T-cell (primary cell): Measurements from ENCODE around the gene MSANTD7. TPM values are rescaled to one million over a fixed set of nuclear protein-coding genes. Genes with fewer than 3 reads are reported as not detected.
A peak's percentile ranks its signal among the peaks of the same experiment; 100 is the strongest.

ENCODE experiments used
- ATAC-seq, 4 experiments: fragments of 200-7000 bp in 3 of 4; fragments of 150-1000 bp in 1 of 4; cut with Tn5 transposase; replicated peaks in 1 of 4; 1 replicate in 3 of 4; 2 replicates in 1 of 4; pipeline ENCODE4 v1.10.0; 2021; ENCODE audit warnings: moderate library complexity in 3 of 4, mild to moderate bottlenecking in 2 of 4, moderate number of reproducible peaks in 1 of 4
- CTCF ChIA-PET, 2 donors: fragments of 300-600 bp; sonication (Branson Sonifier 250); formaldehyde crosslinking; loops; one replicate each; lab custom pipeline; 2022; ENCODE audit warnings: antibody characterized with exemption in 2 of 2; lab: Charles Lee
- POLR2A ChIA-PET, 2 donors: fragments of 300-600 bp; sonication (Branson Sonifier 250); formaldehyde crosslinking; loops; one replicate each; lab custom pipeline; 2022; ENCODE audit warnings: antibody characterized with exemption in 2 of 2; lab: Charles Lee
- DNase-seq, 35 experiments: peaks; one replicate each; pipeline versions ENCODE4 v3.0.0 to v3.0.0-alpha.2; 2013 to 2023
- H3K27ac ChIP-seq: one replicate; pipeline ENCODE4 v1.5.1; 2013; ENCODE audit warnings: low read length
- H3K27me3 ChIP-seq, 2 experiments: replicated peaks in 1 of 2; 1 replicate in 1 of 2; 2 replicates in 1 of 2; pipeline versions ENCODE4 v1.6.1 to v1.7.0; 2013; ENCODE audit warnings: low read length in 1 of 2, mixed read lengths in 1 of 2; ENCODE audit not compliant: control insufficient read depth in 2 of 2, insufficient read depth in 2 of 2; ENCODE audit errors: extremely low read depth in 1 of 2
- H3K36me3 ChIP-seq, 2 donors: 1 replicate in 1 of 2; 2 replicates in 1 of 2; pipeline versions ENCODE4 v1.6.1 to v1.7.0; 2013; ENCODE audit warnings: low read length in 1 of 2; ENCODE audit not compliant: control insufficient read depth in 2 of 2, insufficient read depth in 1 of 2; ENCODE audit errors: extremely low read depth in 1 of 2
- H3K4me1 ChIP-seq, 2 experiments: 1 replicate in 1 of 2; 2 replicates in 1 of 2; pipeline versions ENCODE4 v1.6.1 to v1.7.0; 2013; ENCODE audit warnings: low read length in 2 of 2, mixed read lengths in 1 of 2; ENCODE audit not compliant: insufficient read depth in 2 of 2, control insufficient read depth in 1 of 2; ENCODE audit errors: extremely low read depth in 1 of 2
- H3K4me3 ChIP-seq, 2 donors: 1 replicate in 1 of 2; 2 replicates in 1 of 2; pipeline versions ENCODE4 v1.5.1 to v1.7.0; 2013; ENCODE audit warnings: mild to moderate bottlenecking in 2 of 2, low read length in 1 of 2, moderate library complexity in 1 of 2; ENCODE audit not compliant: control insufficient read depth in 1 of 2; ENCODE audit errors: extremely low read depth in 1 of 2
- H3K9me3 ChIP-seq: 2 replicates; pipeline ENCODE4 v1.7.0; 2013
- H3K27ac Mint-ChIP-seq, 2 donors: one replicate each; pipeline ENCODE4 v1.8.0; 2020 to 2021; ENCODE audit warnings: mild to moderate bottlenecking in 2 of 2, mixed read lengths in 2 of 2
- H3K27me3 Mint-ChIP-seq, 2 donors: one replicate each; pipeline ENCODE4 v1.8.0; 2021 to 2022; ENCODE audit warnings: mixed read lengths in 2 of 2
- H3K36me3 Mint-ChIP-seq: one replicate; pipeline ENCODE4 v1.8.0; 2021; ENCODE audit warnings: mixed read lengths
- H3K4me1 Mint-ChIP-seq, 3 donors: one replicate each; pipeline ENCODE4 v1.8.0; 2020 to 2022; ENCODE audit warnings: mixed read lengths in 3 of 3, mild to moderate bottlenecking in 1 of 3
- H3K4me3 Mint-ChIP-seq, 3 donors: one replicate each; pipeline ENCODE4 v1.8.0; 2020 to 2022; ENCODE audit warnings: mild to moderate bottlenecking in 3 of 3, mixed read lengths in 3 of 3, moderate library complexity in 3 of 3
- H3K9me3 Mint-ChIP-seq, 3 donors: one replicate each; pipeline ENCODE4 v1.8.0; 2020 to 2022; ENCODE audit warnings: mixed read lengths in 3 of 3
- WGBS: methylation state at CpG from one replicate; pipeline ENCODE4 v1.1.5; 2013; ENCODE audit warnings: missing lambda C conversion rate; ENCODE audit not compliant: insufficient coverage; 5-methylcytosine and 5-hydroxymethylcytosine counted together
- total RNA-seq, 35 experiments: library from RNA in 6 of 35; stranded (reverse) in 6 of 35; fragments of 120-200 nt in 1 of 35; gene quantifications; one replicate each; pipeline versions ENCODE4 v1.2.1 to v1.2.4 and lab custom pipeline; 2013 to 2026

Gene MSANTD7
- total RNA-seq (10 to 100 TPM; 11.7 to 31.5 (median 14.9) TPM), total RNA-seq (lab: John Stamatoyannopoulos, UW) (22.9 to 60.1 (median 42.3) reads per million in 29 experiments)
- total RNA-seq (2013): 19.2 TPM

- peak within 1 kb of the TSS; percentile 92 for H3K27ac ChIP-seq
- H3K4me1 ChIP-seq: peaks cover 11 to 26% of the 10 kb centered on the region in 2 experiments
- DNase-seq: peak; percentile 97 to 100 (median 99)
- H3K36me3 ChIP-seq: peaks cover 0 to 18% of the 10 kb centered on the region in 2 donors
- CTCF ChIA-PET: interaction anchor here (0.5 to 2.2 kb wide), 22 partner anchors 9 to 1536 kb away, joined by 3 to 13 read pairs (median 4); partner anchors contain the start of gene SUV39H2 (in 1 of the 2)
- POLR2A ChIA-PET: interaction anchor here (0.5 to 2.2 kb wide), 27 partner anchors 9 to 906 kb away, joined by 3 to 14 read pairs (median 4); partner anchors contain the start of genes MEIG1 (in 1 of the 2), RPP38 (in 1 of the 2) and SUV39H2 (in 1 of the 2)
- peaks cover 27 to 35% (median 33%) of the 10 kb centered on the region in 3 donors for H3K4me1 Mint-ChIP-seq
- H3K9me3 ChIP-seq: no peaks in the 10 kb centered on the region
- peaks cover 22% of the 10 kb centered on the region for H3K36me3 Mint-ChIP-seq
- H3K9me3 Mint-ChIP-seq: no peaks in the 10 kb centered on the region
- H3K4me3 ChIP-seq: peak within 1 kb of the TSS; percentile 97 to 100
- H3K27me3 ChIP-seq: no peaks in the 10 kb centered on the region
- H3K27me3 Mint-ChIP-seq: no peaks in the 10 kb centered on the region
- peak; percentile 93 to 96 (median 95) for ATAC-seq
- peak within 1 kb of the TSS; percentile 88 to 97 (median 92) for H3K4me3 Mint-ChIP-seq
- peak within 1 kb of the TSS; percentile 95 to 96 for H3K27ac Mint-ChIP-seq
- WGBS: under 1% methylated on average over 72 of the region's 72 CpGs
Measured at GRCh38 chr10:14837757-14838581, at the start of gene MSANTD7, which contains the start of the genes CDNF and HSPA14. TSS of gene MSANTD7 (plus strand) at chr10:14838306. CDS start at chr10:14842285, 3,979 bp downstream. TSS of gene CDNF (minus strand) at chr10:14838037. CDS start at chr10:14837946, 91 bp downstream. TSS of gene HSPA14 (plus strand) at chr10:14838306. CDS start at chr10:14838403, 97 bp downstream.

- Mint-ChIP-seq H3K9me3 (no peaks in the 10 kb centered on the region), H3K27ac (no peak overlapping the region), H3K4me1 (peaks cover 0 to 3% (median 0%) of the 10 kb centered on the region in 3 donors), H3K4me3 (no peak overlapping the region), H3K27me3 (no peaks in the 10 kb centered on the region), H3K36me3 (no peaks in the 10 kb centered on the region)
- no peak overlapping the region for H3K27ac ChIP-seq
- WGBS: no CpG with 5 or more reads among the region's 5 CpGs
- H3K27me3 ChIP-seq: no peaks in the 10 kb centered on the region
- H3K4me3 ChIP-seq: no peak overlapping the region
- no peaks in the 10 kb centered on the region for H3K4me1 ChIP-seq
- DNase-seq: no peak
- H3K36me3 ChIP-seq: no peaks in the 10 kb centered on the region
- POLR2A ChIA-PET: interaction anchor here in 1 of 2 donors (0.7 kb wide), 1 partner anchor 30 kb away, joined by 3 read pairs; no protein-coding TSS in a partner anchor
- CTCF ChIA-PET: no interaction called here
- H3K9me3 ChIP-seq: no peaks in the 10 kb centered on the region
- ATAC-seq: no peak
Measured at GRCh38 chr10:14798636-14799035, 39.5 kb upstream of the MSANTD7 start.

GRCh38 chr10:14800397-14800796, 37.7 kb upstream of the MSANTD7 start:
- ChIA-PET POLR2A (no interaction called here), CTCF (no interaction called here)
- Mint-ChIP-seq H3K4me1 (peaks cover 0 to 3% (median 0%) of the 10 kb centered on the region in 3 donors), H3K27ac (no peak overlapping the region), H3K9me3 (no peaks in the 10 kb centered on the region), H3K36me3 (no peaks in the 10 kb centered on the region), H3K27me3 (no peaks in the 10 kb centered on the region), H3K4me3 (no peak overlapping the region)
- no CpG with 5 or more reads among the region's 1 CpG for WGBS
- DNase-seq: no peak
- no peak for ATAC-seq
- Histone ChIP-seq H3K36me3 (no peaks in the 10 kb centered on the region), H3K27ac (no peak overlapping the region), H3K9me3 (no peaks in the 10 kb centered on the region), H3K27me3 (no peaks in the 10 kb centered on the region), H3K4me3 (no peak overlapping the region), H3K4me1 (no peaks in the 10 kb centered on the region)

- Histone ChIP-seq H3K36me3 (no peaks in the 10 kb centered on the region), H3K4me1 (no peaks in the 10 kb centered on the region), H3K27me3 (no peaks in the 10 kb centered on the region), H3K27ac (no peak overlapping the region), H3K9me3 (no peaks in the 10 kb centered on the region), H3K4me3 (no peak overlapping the region)
- H3K4me1 Mint-ChIP-seq: peaks cover 0 to 3% (median 0%) of the 10 kb centered on the region in 3 donors
- ChIA-PET POLR2A (interaction anchor here (0.5 to 0.7 kb wide), 2 partner anchors 170 to 1185 kb away, joined by 3 to 6 read pairs; no protein-coding TSS in a partner anchor), CTCF (no interaction called here)
- no peaks in the 10 kb centered on the region for H3K36me3 Mint-ChIP-seq
- no peaks in the 10 kb centered on the region for H3K27me3 Mint-ChIP-seq
- H3K4me3 Mint-ChIP-seq: no peak overlapping the region
- H3K27ac Mint-ChIP-seq: no peak overlapping the region
- 88% methylated on average over 5 of the region's 5 CpGs for WGBS
- ATAC-seq: no peak
- no peaks in the 10 kb centered on the region for H3K9me3 Mint-ChIP-seq
- no peak for DNase-seq
Measured at GRCh38 chr10:14801723-14802122, 36.4 kb upstream of the MSANTD7 start.

GRCh38 chr10:14803827-14804226, 34.3 kb upstream of the MSANTD7 start:
- no peaks in the 10 kb centered on the region for H3K27me3 Mint-ChIP-seq
- no peaks in the 10 kb centered on the region for H3K4me1 ChIP-seq
- no peaks in the 10 kb centered on the region for H3K27me3 ChIP-seq
- no peak for ATAC-seq
- H3K4me3 Mint-ChIP-seq: no peak overlapping the region
- no peak for DNase-seq
- H3K36me3 Mint-ChIP-seq: no peaks in the 10 kb centered on the region
- no peaks in the 10 kb centered on the region for H3K9me3 ChIP-seq
- CTCF ChIA-PET: no interaction called here
- no peak overlapping the region for H3K27ac Mint-ChIP-seq
- no peaks in the 10 kb centered on the region for H3K36me3 ChIP-seq
- no peak overlapping the region for H3K4me3 ChIP-seq
- WGBS: no CpG with 5 or more reads among the region's 1 CpG
- no peaks in the 10 kb centered on the region for H3K9me3 Mint-ChIP-seq
- peaks cover 0 to 5% (median 4%) of the 10 kb centered on the region in 3 donors for H3K4me1 Mint-ChIP-seq
- H3K27ac ChIP-seq: no peak overlapping the region
- POLR2A ChIA-PET: no interaction called here

GRCh38 chr10:14806318-14806717, 31.8 kb upstream of the MSANTD7 start:
- H3K27ac Mint-ChIP-seq: no peak overlapping the region
- H3K4me3 ChIP-seq: no peak overlapping the region
- no peaks in the 10 kb centered on the region for H3K9me3 Mint-ChIP-seq
- H3K4me1 Mint-ChIP-seq: peaks cover 0 to 7% (median 4%) of the 10 kb centered on the region in 3 donors
- H3K27me3 Mint-ChIP-seq: no peaks in the 10 kb centered on the region
- no CpG with 5 or more reads among the region's 3 CpGs for WGBS
- H3K9me3 ChIP-seq: no peaks in the 10 kb centered on the region
- no peak overlapping the region for H3K27ac ChIP-seq
- no peaks in the 10 kb centered on the region for H3K27me3 ChIP-seq
- H3K4me3 Mint-ChIP-seq: no peak overlapping the region
- CTCF ChIA-PET: no interaction called here
- H3K36me3 Mint-ChIP-seq: no peaks in the 10 kb centered on the region
- no peaks in the 10 kb centered on the region for H3K36me3 ChIP-seq
- ATAC-seq (no peak), DNase-seq (no peak)
- POLR2A ChIA-PET: no interaction called here
- peaks cover 0 to 3% of the 10 kb centered on the region in 2 experiments for H3K4me1 ChIP-seq
